NCI-H187 (cell line): ENCODE results near the gene AACS.
"Not testable (repeated sequence)": the region's sequence is repeated elsewhere in the genome, so short reads cannot be mapped to it uniquely, and the experiment has no call there.

Source experiments
- DNase-seq, 2 experiments: peaks; one replicate each; lab custom pipeline; 2025; lab: John Stamatoyannopoulos, UW

The AACS gene

GRCh38 chr12:125124320-125124966, 59.2 kb downstream of the AACS start:
- DNase-seq, result no peak

GRCh38 chr12:125125271-125125670, 60.0 kb downstream of the AACS start:
- DNase-seq, result no peak

- DNase-seq, result no peak
Measured at GRCh38 chr12:125128439-125129178, 63.4 kb downstream of the AACS start.

DNA sequence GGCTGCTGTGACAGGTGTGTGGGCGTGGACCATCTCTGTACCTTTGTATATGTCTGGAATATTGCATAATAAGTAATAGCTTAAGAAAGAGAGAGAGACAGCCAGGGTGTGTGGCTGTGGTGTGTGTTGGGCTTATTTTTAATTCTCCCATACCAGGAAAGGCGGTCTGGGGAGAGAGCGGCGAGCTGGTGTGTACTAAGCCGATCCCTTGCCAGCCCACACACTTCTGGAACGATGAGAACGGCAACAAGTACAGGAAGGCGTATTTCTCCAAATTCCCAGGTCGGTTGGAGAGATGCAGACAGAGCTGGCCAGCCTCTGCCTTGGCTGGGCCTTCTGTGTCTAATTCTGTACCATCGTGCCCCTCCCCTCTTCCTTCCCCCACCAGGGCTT, 63.9 kb downstream of the AACS start:
- DNase-seq, result no peak

GRCh38 chr12:125129591-125130255, 64.5 kb downstream of the AACS start:
- DNase-seq, result no peak

GRCh38 chr12:125131958-125132357, 66.7 kb downstream of the AACS start:
- no peak for DNase-seq

DNA sequence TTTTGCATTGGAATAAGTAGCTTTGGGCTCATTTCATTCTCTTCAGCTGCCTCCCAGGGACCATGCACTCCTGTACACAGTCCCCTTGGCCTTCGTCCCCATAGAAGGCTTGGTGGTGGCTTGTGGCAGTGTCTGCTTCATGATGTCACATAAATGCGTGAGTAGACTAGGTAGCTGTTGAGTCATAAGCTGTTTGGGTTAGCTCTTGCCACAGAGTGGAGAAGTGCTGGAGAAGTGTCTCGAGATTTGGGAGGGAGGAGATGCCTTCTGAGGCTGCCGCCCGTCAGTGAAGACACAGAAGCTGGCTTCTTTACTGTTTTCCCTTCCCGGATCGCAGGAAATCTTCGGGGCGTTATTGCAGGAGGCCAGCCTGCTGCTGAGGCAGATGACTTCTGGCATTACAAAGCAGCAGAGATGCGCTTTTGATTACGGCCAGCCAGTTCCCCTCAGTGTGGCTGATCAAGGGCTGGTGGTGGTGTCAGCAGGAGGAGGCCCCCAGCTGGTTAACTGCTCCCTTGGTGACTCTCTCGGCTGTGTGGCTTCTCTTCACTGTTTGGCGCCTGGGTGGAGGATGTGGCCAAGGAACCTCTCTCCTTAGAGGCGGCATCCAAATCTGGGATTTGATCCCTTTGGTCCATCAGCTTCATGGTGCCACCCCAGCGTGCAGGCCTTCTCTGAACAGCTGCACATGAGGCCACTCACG, 67.6 kb downstream of the AACS start:
- no peak for DNase-seq

DNA sequence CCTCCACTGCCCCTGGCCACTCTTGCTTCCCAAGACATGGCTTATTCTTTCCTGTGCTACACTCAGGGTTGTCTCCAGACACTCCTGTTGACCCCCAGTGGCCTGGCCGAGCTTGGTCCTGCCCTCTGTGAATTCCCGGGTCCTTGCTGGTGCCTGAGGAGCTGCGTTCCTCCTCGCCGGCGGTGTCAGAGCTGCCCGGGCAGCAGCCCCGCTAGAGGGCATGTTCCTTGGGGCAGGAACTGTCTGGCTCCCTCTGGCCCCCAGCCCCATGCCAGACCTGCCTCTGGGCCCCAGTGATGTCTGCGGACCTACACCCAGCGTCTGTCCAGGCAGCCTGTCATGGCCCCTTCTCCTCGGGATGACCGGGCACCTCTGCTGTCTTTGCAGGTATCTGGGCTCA, 68.4 kb downstream of the AACS start:
- DNase-seq, result no peak

DNA sequence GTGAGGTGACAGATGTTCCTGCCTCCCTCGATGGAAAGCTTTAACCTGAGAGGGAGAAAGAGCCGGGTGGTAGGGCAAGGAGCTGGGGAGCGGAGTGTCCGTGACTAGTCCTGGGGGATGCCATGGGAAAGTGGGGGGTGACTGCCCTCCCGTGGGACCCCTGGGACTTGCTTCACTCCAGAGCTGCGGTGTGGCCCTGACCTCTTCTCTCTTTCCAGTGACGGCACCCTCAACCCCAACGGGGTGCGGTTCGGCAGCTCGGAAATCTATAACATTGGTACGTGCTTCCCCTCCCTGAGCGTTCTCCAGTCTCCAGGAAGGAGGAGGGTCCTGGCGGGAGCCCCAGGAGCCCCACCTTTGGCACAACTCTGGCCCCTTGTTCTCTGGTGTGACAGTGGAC, 69.3 kb downstream of the AACS start:
- no peak for DNase-seq

DNA sequence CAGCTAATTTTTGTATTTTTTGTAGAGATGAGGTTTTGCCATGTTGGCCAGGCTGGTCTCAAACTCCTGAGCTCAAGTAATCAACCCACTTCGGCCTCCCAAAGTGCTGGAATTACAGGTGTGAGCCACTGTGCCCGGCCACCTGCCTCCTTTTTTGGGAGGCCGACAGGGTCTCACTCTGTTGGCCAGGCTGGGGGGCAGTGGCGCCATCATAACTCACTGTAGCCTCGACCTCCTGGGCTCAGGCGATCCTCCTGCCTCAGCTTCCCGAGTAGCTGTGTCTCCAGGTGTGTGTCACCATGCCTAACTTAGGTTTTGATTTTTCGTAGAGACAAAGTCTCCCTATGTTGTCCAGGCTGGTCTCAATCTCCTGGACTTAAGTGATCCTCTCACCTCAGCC, 70.7 kb downstream of the AACS start:
- no peak for DNase-seq

GRCh38 chr12:125136702-125137101, 71.5 kb downstream of the AACS start:
- DNase-seq, result no peak

DNA sequence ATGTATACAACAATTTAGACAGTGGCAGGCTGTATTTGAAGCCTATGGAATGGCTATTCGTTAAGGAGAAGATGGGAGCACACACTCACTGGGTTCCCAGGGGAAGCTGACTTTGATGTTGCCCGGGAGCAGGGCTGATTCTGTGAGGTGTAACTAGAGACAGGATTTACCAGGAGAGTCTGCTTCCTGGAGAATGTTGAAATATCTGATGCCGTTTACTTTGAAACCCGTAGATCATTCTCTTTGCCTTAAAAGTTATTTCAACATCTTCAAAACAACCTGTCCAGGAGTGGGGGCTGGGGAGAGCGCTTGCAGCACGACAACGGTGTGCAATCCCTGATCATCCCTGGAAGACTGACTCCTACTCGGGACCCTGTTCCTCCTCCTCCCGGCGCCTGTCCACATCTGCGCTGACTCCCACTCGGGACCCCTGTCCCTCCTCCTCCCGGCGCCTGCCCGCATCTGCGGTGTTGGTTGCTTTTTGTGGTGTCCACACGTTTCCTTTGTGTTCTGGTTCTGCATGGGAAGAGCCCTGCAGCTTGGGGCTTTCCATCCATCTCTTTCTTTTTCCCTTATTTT, 72.6 kb downstream of the AACS start:
- DNase-seq, result no peak

DNA sequence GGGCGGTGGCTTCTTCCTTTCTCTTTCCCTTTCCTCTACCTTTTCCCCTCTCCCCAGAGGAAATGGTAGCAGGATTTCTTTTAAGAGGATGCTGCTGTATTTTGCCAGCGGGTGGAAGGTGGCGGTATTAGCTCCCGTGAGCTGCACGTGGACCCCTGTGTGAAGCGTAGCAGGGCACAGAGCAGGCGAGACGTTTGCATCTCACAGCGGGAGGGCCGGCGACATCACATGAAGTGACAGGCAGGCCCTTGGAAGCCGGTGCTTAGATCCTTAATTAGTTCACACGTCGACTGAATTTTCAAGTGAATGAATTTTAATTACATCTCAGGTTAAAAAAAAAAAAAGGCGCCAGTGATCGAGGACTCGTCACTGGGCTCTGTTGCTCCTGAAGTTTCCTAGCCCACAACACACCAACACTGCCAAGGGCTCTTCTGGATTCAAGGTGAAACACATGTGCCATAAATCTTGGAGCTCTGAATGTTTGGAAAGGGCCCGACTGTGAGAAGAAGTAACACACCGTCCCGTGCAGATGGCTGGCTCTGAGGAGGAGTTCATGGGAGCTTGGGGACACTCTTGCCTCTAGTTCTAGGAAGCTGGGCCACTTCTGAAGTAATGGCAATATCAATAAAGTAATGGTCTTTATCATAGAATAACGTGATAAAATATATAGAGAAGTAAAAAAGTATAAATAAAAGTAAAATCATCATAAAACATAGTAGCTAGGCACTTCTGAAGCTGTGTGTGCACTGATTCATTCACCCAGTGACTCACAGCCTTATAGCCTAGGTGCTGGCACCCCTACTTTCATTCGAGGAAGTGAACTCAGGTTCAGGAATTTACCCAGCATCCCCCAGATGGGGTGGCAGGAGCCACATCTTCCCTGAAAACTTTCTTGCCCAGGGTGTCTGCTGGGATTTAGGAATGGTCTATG, 75.3 kb downstream of the AACS start:
- DNase-seq, result no peak

GRCh38 chr12:125141210-125141573, 76.0 kb downstream of the AACS start:
- DNase-seq, result not testable (repeated sequence)

GRCh38 chr12:125142601-125143000, 77.4 kb downstream of the AACS start:
- no peak for DNase-seq

DNA sequence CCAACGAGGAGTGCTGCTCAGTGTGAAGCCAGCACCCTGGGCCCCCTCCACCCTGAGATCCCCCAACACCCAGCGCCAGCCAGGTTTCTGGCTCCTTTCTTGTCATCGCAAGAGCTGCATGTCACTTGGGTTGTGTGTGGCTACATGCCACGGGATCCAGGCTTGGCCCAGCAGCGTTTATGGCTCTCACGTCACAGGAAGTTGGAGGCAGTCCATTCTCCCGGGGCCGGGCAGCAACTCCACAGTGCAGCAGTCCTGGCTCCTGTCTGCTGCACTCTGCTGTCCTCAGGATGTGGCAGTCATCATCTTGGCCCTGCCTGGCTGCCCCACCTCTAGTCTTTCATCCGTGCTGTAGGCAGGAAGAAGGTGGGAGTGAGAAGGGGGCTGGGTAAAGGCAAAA, 78.3 kb downstream of the AACS start:
- DNase-seq, result no peak

- no peak for DNase-seq
Measured at GRCh38 chr12:125145196-125145595, 80.0 kb downstream of the AACS start.

- no peak for DNase-seq
Measured at GRCh38 chr12:125148316-125148715, 83.1 kb downstream of the AACS start.

GRCh38 chr12:125149160-125150108, 84.2 kb downstream of the AACS start:
- DNase-seq, result no peak

DNA sequence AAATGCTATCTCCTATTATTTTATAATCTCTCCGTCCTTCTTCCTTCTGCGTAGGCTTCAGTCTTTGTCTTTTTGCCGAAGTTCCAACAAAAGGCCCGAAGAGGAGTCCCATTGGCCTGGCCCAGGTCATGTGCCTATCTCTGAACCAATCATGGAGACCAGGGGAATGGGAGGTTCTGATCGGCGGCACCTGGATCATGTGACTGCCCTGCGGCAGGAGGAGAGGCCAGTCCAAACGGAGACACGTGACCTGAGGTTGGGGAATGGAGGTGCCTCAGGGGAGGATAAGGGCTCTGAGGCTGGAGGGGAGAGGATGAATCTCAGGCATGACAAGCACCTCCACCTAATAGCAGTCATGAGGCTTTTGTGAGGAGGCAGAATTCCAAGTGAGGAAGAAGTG, 86.0 kb downstream of the AACS start:
- DNase-seq, result no peak
